ENCODE measurements around the gene PTPN6. TPM values are rescaled to one million over a fixed set of nuclear protein-coding genes. Genes with fewer than 3 reads are reported as not detected.

The PTPN6 gene
- total RNA-seq, 1 donor from 2014 or later: 154 TPM

GRCh38 chr12:6959058-6959804 is 8.1 kb downstream of the PTPN6 start:
- no peaks in the 10 kb centered on the region for H3K36me3 ChIP-seq
- H3K4me1 ChIP-seq: peaks cover 65% of the 10 kb centered on the region
- intact Hi-C loops (cut with DNase I): no loop called here
- peak overlapping the region; percentile 71 for H3K27ac ChIP-seq
- no peaks in the 10 kb centered on the region for H3K27me3 ChIP-seq
- TF ChIP-seq, protein P1, sequence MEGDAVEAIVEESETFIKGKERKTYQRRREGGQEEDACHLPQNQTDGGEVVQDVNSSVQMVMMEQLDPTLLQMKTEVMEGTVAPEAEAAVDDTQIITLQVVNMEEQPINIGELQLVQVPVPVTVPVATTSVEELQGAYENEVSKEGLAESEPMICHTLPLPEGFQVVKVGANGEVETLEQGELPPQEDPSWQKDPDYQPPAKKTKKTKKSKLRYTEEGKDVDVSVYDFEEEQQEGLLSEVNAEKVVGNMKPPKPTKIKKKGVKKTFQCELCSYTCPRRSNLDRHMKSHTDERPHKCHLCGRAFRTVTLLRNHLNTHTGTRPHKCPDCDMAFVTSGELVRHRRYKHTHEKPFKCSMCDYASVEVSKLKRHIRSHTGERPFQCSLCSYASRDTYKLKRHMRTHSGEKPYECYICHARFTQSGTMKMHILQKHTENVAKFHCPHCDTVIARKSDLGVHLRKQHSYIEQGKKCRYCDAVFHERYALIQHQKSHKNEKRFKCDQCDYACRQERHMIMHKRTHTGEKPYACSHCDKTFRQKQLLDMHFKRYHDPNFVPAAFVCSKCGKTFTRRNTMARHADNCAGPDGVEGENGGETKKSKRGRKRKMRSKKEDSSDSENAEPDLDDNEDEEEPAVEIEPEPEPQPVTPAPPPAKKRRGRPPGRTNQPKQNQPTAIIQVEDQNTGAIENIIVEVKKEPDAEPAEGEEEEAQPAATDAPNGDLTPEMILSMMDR (IDR thresholded peaks at IDR 0.05): no peak
- peak; percentile 2 for ATAC-seq
- H3K4me3 ChIP-seq: peak overlapping the region; percentile 8
- no peaks in the 10 kb centered on the region for H3K9me3 ChIP-seq
- DNase-seq: peak; percentile 76

DNA sequence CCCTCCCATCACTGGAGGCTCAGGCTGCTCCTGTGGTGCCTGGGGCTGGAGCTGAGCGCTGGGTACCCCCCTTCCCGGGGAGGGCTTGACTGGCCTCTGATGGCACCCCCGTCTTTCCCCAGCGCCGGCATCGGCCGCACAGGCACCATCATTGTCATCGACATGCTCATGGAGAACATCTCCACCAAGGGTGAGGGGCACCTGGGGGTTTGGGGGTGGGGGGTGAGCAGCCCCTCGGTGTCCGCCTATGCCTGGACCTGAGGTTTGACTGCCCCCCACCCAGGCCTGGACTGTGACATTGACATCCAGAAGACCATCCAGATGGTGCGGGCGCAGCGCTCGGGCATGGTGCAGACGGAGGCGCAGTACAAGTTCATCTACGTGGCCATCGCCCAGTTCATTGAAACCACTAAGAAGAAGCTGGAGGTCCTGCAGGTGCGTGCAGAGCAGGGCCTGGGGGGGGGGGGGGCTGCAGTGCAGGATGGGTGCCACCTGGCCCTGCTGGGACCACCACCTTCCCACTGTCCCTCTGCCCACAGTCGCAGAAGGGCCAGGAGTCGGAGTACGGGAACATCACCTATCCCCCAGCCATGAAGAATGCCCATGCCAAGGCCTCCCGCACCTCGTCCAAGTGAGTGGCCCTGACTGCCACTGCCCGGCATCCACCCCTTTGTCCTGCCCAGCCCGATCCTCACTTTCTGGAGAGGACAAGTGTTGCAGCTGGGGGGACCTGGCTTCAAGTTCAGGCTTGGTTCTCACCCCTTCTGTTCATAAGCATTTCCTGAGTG is 8.8 kb downstream of the PTPN6 start:
- H3K27me3 ChIP-seq: no peaks in the 10 kb centered on the region
- intact Hi-C loops (cut with DNase I): loop anchor here (10.0 kb wide), 1 partner anchor 155 kb away; no protein-coding TSS in a partner anchor
- H3K4me1 ChIP-seq: peaks cover 67% of the 10 kb centered on the region
- H3K27ac ChIP-seq: peak overlapping the region; percentile 94
- DNase-seq (peak; percentile 67), ATAC-seq (no peak)
- H3K4me3 ChIP-seq: no peak overlapping the region
- no peaks in the 10 kb centered on the region for H3K9me3 ChIP-seq
- TF ChIP-seq, protein P1 (IDR thresholded peaks at IDR 0.05): no peak
- H3K36me3 ChIP-seq: no peaks in the 10 kb centered on the region

DNA sequence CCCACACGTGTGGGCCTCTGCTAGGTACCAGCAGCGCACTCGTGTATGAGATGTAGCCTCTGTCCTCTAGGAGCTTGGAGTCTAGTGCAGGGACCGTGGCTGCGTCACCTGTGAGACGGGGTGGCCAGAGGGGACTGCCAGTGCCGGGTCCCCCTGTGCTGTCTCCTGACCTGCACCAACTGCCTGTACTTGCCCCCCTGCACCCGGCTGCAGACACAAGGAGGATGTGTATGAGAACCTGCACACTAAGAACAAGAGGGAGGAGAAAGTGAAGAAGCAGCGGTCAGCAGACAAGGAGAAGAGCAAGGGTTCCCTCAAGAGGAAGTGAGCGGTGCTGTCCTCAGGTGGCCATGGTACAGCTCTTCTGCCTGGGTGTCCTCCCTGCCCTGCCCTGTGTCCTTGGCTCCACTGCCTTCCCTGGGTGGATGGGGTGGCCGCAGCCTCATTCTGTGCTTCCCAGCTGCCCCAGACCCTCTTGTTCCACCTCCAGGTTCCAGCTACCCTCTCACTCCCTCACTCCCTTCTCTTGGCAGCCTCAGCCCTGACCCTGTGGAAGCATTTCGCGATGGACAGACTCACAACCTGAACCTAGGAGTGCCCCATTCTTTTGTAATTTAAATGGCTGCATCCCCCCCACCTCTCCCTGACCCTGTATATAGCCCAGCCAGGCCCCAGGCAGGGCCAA is 9.6 kb downstream of the PTPN6 start:
- peak overlapping the region; percentile 46 for H3K4me3 ChIP-seq
- TF ChIP-seq, protein P1 (IDR thresholded peaks at IDR 0.05): peak; percentile 9
- no peaks in the 10 kb centered on the region for H3K27me3 ChIP-seq
- H3K27ac ChIP-seq: peak overlapping the region; percentile 94
- peak; percentile 65 for DNase-seq
- intact Hi-C loops (cut with DNase I): loop anchor here (10.0 kb wide), 1 partner anchor 154 kb away; no protein-coding TSS in a partner anchor
- H3K4me1 ChIP-seq: peaks cover 67% of the 10 kb centered on the region
- no peaks in the 10 kb centered on the region for H3K9me3 ChIP-seq
- no peak for ATAC-seq
- H3K36me3 ChIP-seq: peaks cover 7% of the 10 kb centered on the region

GRCh38 chr12:6961278-6961694 is 10.1 kb downstream of the PTPN6 start:
- peak overlapping the region; percentile 94 for H3K27ac ChIP-seq
- H3K4me1 ChIP-seq: peaks cover 67% of the 10 kb centered on the region
- H3K9me3 ChIP-seq: no peaks in the 10 kb centered on the region
- DNase-seq: peak; percentile 94
- no peaks in the 10 kb centered on the region for H3K27me3 ChIP-seq
- ATAC-seq: peak; percentile 63
- H3K36me3 ChIP-seq: peaks cover 12% of the 10 kb centered on the region
- intact Hi-C loops (cut with DNase I): loop anchor here (10.0 kb wide), 1 partner anchor 154 kb away; no protein-coding TSS in a partner anchor
- TF ChIP-seq, protein P1 (IDR thresholded peaks at IDR 0.05): no peak
- peak overlapping the region; percentile 46 for H3K4me3 ChIP-seq

DNA sequence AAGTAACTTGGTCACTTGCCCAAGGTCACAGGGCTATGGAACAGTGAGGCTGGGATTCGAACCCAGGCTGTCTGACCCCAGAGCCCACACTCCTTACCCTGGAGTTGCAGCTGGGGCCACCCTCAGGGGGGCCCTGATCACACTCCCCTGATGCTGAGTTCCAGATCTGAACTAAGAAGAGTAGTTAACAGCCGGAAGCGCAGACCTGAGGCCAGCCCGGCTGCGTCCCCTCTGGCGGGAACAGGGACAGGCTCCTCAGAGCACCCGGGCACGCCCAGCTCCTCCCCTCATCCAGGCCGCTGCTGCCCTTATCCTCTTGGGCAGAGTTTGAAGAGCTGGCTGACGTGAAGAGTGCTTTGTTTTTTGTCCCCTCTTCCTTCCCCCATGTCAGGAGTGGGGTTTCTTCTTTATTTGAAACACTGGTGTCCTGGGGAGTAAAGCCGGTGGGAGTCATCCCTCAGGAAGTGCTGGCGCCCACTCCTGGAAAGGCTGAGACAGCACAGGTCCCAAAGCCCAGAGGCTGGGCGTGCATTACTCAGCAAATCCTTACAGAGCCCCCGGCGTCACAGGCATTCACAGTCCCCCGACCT is 10.6 kb downstream of the PTPN6 start:
- TF ChIP-seq, protein P1 (IDR thresholded peaks at IDR 0.05): peak; percentile 42
- ATAC-seq (peak; percentile 56), DNase-seq (peak; percentile 89)
- peak overlapping the region; percentile 94 for H3K27ac ChIP-seq
- H3K4me3 ChIP-seq: peak overlapping the region; percentile 46
- peaks cover 66% of the 10 kb centered on the region for H3K4me1 ChIP-seq
- intact Hi-C loops (cut with DNase I): loop anchor here (10.0 kb wide), 1 partner anchor 153 kb away; no protein-coding TSS in a partner anchor
- peaks cover 17% of the 10 kb centered on the region for H3K36me3 ChIP-seq
- H3K27me3 ChIP-seq: no peaks in the 10 kb centered on the region
- H3K9me3 ChIP-seq: no peaks in the 10 kb centered on the region
